Measurements from ENCODE around the gene PRPSAP1.

PRPSAP1 gene, protein sequence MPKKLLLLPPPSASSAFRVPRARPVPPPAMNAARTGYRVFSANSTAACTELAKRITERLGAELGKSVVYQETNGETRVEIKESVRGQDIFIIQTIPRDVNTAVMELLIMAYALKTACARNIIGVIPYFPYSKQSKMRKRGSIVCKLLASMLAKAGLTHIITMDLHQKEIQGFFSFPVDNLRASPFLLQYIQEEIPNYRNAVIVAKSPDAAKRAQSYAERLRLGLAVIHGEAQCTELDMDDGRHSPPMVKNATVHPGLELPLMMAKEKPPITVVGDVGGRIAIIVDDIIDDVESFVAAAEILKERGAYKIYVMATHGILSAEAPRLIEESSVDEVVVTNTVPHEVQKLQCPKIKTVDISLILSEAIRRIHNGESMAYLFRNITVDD

DNA sequence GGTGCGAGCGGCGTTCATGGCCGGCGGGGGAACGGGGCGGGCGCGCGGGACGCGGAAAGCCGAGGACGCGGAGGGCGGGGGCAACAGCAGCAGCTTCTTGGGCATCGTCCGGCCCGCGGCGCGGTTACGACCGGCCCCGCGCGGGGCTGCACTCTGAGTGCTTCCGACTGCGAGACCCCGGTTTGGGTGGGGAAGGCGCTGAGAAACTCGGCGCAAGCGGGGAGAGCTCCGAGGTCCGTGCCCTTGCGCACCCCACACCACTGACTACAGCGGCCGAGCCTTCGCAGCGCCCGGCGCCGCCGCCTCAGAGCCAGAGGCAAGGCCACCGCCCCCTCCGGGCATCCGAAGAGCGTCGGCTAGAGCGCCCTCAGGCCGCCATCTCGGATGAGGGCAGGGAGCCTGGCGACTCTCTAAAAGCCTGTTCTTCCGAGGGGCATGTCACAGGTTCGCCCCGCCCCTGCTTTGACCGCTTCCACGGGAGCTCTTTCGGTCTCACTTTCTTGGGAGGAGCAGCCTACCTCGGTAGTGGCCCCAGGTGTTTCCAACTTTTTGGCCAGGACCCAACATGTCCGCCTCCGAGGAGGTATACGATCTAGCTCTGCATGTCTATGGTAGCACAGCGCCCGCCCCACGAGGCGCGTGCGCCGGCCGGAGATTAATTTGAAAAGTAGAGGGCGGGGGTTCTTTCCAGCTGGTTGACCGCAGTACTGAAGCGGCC is at the start of gene PRPSAP1:
PRPSAP1 (minus strand) TSS at position 318 of the 718 bp plus-strand sequence; CDS start at position 105, 213 bp downstream.
- peak; percentile 79 for DNase-seq

DNA sequence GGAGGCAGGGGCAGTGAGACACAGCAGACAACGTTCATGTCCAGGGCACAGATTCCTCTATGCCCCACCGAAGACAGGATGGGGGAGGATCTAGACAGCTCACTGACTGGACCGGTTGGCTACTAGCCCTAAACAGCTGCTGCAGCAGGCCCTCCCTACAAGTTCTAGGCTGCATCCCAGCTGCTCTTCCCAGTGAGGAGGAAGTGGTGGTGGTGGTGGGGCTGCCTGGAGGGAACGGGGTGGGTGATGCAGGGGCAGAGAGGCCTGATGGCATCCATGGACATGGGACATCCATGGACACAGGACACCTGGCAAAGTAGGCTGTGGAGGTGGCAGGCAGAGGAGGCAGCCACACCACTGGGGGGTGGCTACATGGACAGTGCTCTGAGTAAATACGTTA is 49.0 kb upstream of the PRPSAP1 start:
- no peak for DNase-seq

DNA sequence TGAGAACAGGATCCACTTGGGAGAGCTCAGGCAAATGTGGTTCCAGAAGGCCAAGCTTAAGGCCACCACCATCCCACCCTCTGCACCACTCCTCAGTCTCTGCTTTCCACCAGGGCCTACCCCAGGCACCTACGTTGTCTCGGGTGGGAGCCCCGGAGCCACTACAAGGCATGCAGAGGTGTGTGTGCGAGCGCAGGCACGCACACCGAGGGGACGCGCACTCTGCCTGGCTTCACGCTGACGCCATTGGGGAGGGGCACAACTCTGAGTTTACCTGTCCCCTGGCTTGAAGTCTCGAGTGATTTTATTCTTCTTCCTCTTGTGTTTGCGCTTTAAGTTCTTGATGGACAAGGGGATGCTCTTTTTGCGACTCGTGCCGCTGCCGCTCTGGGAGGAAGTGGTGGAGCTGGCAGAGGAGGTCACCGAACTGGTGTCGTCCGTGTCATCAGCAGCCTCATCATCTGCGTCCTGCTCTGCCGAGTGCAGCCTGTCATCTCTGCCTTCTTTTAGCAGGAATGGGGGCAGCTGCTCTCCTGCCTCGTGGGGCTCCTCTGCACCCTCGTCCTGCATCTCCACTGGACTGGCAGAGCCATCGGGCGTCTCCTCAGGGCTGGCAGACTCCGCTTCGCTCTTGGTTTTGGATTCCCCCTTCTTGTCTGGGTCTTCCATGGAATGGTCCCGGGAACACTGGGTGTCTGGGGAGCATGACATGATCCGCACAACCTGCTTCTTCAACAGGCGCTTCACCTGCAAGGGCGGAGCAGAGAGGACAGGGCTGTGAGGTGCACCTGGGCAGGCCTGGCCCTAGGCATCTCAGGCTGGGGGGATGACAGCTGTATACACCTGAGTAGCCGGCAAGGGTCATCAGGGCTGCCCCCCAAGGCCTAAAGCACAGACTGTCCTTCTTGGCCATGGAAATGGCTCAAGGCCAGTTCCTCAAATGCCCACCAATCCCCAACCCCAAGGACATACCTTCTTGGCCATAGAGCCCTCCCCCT is 45.8 kb upstream of the PRPSAP1 start:
- DNase-seq, result no peak

DNA sequence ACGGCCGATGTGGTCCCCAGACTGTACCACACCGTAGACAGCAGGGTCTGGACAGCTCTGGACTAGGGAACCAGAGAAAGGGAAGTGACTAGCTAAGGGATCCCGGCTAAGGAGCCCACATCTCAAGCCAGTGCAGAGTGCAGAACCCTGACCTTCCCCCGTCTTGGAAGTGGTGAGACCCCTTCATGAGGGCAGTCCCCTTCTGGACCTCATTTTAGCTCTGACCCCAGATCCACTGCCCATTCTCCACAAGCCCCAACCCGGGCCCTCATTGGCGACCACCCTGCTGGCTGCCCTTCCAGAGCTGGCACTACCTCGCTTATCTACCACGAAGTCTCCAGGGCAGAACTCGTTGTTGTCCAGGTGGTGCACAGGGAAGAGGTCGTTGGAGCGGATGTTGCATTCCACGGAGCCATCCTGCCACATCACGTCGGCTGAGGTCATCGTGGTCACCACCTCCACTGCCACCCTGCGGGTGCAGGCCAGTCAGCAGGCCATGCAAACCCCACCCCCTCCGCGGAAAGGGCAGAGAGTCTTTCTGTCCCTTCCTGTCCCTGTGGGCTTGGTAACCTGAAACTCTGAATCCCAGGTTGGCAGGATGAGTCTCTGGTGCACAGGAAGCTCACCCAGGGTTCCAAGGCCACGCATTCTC is 44.9 kb upstream of the PRPSAP1 start:
- DNase-seq, result no peak

DNA sequence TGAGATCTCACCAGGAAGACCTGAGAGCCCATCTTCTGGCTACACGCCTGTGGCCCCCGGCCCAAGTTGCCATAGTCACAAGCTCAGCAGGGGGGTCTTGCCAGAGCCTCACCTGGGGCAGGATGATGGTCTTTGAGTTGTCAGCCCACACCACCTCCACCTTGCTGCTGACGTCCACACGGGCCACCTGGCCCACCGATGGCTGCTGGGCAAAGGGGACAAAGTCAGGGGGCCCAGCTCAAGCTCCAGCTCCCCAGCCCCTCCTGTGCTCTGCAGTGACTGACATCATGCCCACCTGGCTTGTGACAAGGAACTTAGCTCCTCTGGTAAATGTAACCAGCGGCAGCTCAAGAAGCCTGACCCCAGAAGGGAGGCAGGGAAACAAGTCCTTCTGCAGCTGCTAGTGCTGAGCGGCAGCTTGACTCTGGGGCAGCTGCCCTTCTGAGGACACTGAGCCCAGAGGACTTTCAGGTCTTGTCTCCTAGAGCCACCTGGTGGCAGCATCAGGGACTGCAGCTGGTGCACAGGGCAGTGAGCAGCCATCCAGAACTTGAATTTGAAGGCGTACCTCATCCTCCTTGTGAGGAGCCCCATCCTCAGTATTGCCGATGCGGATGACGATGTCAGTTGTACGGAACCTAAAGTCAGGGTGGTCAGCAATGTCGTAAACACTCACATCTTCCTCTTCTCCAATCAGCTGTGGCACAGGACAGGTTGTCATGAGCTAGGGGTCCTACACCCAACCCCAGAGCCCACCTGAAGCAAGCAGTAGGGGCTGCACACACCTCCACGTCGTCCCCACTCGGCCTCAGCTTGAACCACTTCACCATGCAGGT is 44.2 kb upstream of the PRPSAP1 start:
- peak; percentile 80 for DNase-seq

DNA sequence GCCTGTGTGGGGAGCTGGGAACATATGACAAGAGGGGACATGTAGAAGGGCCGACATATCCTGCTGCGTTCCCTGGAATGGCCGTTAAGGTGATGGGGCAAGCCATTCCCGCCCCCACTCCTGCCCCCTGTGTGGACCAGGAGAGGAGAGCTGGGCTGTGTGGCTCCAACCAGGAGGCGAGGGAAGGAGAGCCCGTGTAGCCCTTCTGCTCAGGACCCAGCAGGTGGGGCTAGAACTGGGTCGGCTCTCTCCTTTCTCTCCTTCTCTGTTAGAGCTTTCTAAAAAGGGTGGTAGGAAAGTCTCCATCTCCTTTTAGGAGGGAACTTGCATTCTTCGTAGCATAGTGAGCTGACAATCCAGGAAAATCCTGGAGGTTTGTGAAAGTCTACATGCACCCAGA is 43.5 kb upstream of the PRPSAP1 start:
- peak; percentile 51 for DNase-seq

DNA sequence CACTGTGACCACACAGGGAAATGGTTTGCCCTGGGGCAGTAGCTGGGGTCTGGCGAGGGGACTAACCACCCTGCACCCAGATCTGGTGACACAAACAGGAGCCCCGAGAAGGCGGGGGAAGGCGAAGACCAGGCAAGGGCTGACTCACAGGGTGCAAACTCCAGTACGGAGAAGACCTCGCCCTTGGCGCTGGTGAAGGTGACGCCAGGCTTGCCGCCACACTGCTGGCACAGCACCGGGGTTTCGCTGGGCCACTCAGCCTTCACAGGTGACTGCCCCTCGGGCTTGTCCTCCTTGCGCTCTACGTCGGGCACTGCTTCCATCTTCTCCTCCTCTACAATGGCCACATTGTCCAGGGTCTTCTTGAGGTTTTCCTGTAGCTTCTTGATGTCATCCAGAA is 42.3 kb upstream of the PRPSAP1 start:
- DNase-seq, result no peak

DNA sequence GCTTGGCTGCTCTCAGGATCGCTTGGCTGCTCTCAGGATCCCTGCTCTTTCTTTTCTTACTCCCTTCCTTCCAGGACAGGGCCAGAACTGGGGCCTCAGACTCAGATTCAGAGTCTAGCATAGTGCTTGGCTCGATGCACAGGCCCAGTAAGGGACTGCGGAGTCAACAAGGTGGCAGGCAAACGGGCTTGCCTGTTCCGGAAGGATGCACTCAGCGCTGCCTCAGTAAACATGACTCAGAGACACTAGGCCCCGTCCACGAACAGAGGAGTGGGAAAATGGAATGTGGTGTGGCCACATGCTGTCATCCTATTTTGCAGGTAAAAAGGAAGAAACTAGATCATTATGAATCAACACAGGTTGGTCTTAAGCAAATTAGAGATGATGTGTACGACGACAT is 40.5 kb upstream of the PRPSAP1 start:
- peak; percentile 48 for DNase-seq

DNA sequence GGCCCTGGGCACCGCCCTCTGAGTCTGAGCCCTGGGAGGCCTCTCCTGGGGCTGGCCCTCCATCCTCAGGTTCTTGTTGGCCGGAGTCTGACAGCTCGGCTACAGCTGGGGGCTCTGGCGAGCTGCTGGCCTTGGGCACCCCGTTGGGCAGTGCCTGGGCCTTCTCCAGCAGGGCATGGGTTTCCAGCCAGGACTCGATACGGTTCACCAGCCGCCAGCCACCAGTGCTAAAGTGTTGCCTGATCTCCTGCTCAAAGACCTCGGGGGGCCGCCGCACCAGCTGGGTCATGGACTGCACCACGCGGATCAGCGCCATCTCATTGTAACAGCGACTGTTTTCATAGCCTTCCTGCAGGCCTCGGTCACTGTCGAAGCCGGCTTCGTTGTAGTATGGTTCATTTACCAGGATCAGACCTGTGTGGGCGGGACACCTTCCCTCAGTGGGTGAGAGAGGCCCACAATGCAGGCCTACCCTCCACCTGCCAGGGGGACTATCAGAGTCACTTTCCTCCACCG is 37.5 kb upstream of the PRPSAP1 start:
- DNase-seq, result no peak

DNA sequence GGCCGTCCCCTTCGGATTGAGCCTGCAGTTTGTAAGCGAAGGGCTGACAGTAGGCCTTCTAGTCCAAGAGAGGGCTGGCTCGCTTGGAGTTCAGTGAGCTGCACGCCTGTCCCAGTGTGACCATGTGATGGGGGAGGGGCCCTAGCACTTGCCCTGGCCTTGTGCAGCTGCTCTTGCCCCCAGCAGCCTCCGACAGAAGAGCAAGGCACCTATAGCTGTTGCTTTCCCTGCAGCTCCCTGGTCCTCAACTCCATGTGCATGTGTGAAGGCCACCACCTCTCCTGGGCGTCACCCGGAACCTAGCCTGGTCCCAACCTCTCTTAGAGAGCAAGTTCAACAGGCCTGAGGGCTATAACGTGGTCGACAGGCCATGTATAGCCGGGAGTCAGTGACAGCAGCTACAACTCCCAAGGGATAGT is 36.3 kb upstream of the PRPSAP1 start:
- DNase-seq, result no peak

DNA sequence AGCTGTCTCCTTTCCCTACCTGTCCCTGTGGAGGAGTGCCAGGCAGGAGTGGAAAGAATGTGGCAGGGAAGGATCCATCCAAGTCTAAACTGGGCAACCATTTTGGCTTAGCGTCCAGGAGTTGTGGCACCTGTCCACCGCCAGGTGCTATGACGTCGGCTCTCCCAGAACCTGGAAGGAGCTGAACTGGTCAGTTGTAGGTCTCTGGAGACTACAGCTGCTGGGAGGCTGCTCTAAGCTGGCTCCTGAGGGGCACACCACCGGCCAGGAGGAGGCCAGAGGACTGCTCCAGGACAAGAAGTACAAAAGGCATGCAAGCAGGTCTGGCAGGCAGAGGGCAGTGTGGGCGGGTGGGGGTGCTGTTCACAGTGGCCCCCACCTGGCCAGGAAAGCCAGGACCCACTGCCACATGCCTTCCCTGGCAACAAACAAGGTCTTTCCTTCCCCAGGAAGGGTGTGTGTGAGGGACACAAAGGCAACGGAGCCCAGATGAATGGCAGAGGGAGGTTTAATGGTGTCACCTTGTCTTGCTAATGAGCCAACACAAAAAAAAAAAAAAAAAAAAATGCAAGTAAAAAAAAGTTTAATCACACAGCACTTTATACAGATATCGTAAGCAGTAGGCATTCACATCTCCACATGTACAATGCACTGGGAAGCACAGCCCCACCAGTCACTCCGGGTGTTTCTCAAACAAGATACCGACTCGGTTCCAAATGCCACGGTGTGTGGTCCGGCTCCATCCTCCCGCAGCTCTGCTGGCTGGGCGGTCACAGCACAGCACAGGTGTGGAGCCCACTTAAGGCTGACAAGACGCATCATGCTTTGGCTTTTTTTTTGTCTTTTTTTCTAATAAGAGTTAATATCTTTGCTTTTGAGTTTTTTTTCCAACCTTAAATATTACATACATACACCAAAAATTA is 35.5 kb upstream of the PRPSAP1 start:
- DNase-seq, result no peak

DNA sequence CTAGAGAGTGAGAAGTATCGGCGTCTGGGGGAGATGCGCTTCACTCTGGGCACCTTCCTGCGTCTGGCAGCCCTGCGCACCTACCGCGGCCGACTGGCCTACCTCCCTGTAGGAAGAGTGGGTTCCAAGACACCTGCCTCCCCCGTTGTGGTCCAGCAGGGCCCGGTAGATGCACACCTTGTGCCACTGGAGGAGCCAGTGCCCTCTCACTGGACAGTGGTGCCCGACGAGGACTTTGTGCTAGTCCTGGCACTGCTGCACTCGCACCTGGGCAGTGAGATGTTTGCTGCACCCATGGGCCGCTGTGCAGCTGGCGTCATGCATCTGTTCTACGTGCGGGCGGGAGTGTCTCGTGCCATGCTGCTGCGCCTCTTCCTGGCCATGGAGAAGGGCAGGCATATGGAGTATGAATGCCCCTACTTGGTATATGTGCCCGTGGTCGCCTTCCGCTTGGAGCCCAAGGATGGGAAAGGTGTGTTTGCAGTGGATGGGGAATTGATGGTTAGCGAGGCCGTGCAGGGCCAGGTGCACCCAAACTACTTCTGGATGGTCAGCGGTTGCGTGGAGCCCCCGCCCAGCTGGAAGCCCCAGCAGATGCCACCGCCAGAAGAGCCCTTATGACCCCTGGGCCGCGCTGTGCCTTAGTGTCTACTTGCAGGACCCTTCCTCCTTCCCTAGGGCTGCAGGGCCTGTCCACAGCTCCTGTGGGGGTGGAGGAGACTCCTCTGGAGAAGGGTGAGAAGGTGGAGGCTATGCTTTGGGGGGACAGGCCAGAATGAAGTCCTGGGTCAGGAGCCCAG is 33.5 kb upstream of the PRPSAP1 start:
- no peak for DNase-seq

DNA sequence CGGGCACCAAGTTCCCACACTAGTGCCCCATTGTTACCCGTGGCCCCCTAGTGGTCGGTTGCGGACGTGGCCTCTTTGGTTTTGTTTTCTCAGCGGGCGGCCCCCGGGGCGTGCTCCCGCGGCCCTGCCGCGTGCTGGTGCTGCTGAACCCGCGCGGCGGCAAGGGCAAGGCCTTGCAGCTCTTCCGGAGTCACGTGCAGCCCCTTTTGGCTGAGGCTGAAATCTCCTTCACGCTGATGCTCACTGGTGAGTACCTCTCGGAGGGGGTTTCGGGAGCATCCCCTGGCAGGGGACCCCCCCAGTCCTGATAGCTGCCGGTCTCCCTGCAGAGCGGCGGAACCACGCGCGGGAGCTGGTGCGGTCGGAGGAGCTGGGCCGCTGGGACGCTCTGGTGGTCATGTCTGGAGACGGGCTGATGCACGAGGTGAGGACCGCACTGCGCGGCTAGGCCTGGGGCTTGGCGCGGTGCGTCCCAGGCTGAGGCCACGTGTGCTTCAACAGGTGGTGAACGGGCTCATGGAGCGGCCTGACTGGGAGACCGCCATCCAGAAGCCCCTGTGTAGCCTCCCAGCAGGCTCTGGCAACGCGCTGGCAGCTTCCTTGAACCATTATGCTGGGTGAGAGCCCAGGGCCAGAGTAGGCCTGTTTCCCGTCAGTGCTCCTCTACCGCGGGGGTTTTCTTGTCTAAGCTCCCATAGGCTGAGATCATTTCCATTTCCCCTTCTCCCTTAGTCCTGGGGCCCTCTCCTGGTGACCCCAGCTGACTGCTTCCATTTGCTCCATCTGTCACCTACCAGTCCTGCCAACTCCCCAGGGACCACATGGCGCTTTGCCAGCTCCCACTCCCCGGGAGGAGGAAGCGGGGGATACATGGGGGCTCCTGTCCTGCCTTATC is 32.4 kb upstream of the PRPSAP1 start:
- DNase-seq, result peak; percentile 74

DNA sequence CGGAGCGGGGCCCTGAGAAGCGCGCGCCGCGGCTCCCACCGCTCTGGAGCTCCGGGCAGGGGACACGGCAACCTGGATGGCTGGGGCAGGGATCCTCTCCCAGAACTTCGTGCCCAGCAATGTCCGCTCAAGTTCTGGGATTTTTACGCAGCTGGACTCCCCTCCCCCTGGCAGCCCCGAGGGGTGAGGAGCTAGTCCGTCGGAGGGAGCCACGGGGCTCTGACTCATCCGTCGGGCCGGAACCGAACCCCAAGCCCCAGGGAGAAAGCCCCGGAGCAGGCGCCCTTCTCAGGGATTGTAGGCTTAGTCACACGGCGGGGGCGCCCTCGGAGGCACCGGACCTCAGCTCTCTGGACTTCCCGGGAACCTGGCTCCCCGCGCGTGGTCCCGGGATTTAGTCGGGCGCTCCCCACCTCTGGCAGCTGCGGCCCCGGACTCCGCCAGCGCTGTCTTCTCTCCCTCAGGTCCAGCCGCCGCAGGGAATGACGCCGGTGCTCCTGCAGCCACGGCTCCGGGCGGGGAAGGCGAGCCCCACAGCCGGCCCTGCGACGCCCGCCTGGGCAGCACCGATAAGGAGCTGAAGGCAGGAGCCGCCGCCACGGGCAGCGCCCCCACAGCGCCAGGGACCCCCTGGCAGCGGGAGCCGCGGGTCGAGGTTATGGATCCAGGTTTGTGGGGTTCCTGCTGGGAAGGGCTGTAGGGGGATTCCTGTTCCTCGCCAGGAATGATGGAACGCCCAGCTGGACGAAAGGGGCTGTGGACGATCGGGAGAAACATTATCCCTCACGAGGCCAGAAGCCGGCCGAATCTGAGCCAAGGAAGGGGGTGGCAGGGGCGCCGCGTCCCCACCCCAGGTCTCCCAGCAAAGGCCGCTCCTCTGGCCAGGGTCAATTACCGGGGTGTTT is 31.5 kb upstream of the PRPSAP1 start:
- DNase-seq, result no peak

DNA sequence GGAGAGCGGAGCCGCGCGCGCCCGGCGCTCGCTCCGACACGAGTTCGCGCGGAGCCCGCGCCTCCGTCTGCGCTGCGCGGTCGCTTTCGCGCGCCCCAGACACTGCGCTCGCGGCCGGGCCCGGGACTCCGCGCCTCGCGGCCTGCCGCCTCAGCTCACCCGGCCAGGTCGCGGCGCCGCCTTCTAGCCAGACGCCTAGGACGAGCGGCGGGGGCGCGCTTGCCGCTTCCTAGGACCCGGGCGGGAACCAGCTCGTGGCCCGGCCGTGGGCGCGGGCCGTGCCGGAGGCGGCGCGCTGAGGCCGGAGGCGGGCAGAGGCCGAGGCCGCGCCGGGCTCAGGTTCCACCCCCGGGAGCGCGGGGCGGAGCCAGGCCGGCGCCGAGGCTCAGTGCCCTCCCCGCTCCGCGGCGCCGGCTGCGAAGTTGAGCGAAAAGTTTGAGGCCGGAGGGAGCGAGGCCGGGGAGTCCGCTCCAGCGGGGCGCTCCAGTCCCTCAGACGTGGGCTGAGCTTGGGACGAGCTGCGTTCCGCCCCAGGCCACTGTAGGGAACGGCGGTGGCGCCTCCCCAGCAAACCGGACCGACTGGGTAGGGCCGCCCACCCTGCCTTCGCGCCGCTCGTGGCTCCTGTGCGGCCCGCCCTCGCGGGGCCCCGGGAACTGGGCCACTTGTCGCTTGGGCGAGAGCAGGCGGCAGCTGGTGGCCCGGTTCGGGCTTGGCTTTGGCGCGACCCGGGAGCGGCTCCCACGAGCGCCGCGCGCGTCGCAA is 30.7 kb upstream of the PRPSAP1 start, which contains the start of gene SPHK1:
SPHK1 (plus strand) TSS at position 388 of the 765 bp plus-strand sequence. CDS start 1,036 bp downstream, outside the sequence.
- no peak for DNase-seq
